NCI-H345 (cell line): ENCODE measurements around the gene MAOB.
"Not testable (repeated sequence)": the region's sequence is repeated elsewhere in the genome, so short reads cannot be mapped to it uniquely, and the experiment has no call there.

ENCODE experiments used
- DNase-seq: peaks from one replicate; lab custom pipeline; 2025; lab: John Stamatoyannopoulos, UW

Gene MAOB

DNA sequence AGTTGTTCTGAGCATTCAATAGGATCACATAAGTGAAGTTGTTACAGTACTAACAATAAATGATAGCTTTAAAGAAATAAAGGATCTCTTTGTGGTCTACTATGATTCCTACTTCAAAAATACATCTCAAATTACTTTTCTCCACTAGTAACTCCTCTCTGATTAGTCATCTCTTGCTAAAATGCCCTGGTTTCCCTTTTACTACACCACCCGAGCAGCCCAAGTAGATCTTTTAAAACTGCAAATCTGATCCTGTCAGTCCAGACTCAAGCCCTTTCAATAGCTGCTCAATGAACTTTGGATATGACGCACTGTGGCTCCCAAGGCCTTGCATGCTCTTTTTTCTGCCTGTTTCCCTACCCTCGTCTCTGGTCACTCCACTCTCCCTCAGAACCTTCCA, 128.6 kb downstream of the MAOB start:
- DNase-seq, result no peak

DNA sequence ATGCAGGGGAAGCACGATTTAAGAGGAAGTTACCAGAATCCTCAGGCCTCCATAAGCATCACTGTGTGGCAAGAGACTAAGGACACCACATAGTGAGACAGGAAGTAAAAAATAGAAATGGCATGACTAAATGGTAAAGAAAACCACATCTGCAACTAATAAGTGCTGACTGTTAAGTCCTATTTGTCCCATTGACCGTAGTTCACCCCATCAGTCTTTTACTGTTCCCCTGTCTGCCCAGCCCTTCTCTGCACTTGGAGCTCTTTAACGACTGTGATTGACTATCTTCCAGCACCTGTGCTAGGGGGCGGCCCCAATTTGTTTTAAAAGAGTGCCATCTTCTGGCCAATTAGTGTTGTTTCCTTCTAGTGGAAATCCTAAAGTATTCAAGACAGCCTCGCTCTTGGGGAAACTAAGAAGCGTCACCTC, 132.0 kb downstream of the MAOB start:
- DNase-seq, result peak; percentile 57

DNA sequence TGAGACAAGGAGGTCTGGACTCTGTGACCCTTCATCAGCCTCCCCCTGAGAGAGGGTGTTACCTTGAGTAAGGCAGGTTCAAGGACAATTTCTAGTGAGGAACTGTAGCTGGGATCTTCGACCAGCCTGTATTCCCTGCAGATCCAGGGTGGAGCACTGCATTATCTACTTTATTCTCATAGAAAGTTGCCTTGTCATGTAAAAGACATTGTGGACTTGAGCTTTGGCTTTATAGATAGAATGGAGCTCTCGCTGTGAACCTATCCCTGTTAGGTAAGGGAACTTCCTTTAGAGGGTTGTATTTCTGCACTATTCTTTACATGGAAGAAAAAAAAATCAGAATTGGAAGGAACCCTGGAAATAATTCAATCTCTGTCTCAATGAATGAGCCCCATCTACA, 134.8 kb downstream of the MAOB start:
- no peak for DNase-seq

DNA sequence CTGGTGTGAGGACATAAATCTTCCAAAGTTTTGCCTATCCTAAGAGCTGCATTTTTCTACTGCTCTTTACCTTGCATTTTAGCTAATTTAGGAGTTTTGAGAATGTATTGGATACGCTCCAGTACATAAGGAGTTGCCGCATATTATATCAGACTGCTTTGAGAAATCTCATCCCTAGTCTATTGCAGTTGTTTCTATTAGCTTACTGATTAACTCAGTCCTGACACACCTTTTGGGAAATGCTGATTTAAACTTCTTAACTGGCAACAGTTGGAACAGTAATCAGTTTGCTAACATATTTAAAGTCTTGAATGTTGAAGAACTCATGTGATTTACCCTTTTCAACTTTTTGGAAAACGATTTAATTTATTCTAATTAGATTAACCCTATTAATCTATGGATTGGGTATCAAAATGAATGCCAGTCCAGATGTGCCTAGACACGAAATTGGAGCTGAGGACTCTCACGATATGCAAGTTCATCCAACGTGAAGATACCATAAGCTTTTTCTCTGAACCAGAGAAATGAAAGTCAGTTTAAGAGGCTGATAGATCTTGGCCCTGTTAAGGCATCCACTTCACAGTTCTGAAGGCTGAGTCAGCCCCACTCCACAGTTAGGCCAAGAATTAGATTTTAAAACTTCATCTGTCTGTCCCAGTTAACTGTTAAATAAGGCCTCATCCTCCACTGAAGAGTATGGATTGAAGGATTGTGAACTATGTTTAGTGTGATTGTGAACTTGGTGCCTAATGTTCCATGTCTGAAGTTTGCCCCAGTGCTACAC, 136.1 kb downstream of the MAOB start:
- DNase-seq, result no peak

DNA sequence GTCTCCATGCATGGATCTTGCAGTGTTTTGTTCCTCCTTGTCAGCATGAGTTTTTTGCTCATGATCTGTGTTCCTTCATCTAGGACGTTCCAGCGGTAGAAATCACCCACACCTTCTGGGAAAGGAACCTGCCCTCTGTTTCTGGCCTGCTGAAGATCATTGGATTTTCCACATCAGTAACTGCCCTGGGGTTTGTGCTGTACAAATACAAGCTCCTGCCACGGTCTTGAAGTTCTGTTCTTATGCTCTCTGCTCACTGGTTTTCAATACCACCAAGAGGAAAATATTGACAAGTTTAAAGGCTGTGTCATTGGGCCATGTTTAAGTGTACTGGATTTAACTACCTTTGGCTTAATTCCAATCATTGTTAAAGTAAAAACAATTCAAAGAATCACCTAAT, 138.0 kb downstream of the MAOB start:
- no peak for DNase-seq

DNA sequence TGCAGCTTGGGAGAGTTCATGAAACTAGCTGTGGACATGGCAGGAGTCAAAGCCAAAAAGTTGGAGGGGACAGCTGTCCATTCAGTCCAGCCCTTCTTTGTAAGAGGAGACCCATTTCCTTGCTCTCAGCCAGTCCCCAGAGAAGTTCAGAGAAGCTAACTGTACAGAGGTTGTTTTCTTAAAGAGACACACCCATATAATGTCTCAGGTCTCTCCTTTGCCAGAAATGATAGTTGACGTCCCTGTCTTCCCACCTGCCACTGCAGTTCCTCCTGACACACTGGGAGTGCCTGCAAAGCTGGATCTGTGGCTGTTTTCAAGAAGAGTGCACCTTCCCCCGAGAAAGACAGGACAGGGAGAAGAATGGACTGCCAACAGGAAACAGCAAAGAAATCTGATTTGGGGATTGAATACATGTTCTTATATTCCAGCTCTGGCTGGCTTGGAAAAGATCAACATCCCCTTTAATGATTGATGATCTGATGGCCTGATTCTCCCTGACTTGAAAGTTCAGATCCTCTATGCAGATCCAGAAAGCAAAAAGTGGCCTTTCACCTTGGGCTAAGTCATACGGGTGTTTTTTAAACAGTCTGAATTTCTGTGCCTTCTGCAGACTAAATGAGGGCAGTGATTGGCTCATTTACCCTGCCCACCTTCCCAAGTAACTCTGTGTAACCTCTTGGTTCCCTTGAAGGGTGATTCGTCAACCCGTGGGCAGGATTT, 139.0 kb downstream of the MAOB start:
- DNase-seq, result no peak

DNA sequence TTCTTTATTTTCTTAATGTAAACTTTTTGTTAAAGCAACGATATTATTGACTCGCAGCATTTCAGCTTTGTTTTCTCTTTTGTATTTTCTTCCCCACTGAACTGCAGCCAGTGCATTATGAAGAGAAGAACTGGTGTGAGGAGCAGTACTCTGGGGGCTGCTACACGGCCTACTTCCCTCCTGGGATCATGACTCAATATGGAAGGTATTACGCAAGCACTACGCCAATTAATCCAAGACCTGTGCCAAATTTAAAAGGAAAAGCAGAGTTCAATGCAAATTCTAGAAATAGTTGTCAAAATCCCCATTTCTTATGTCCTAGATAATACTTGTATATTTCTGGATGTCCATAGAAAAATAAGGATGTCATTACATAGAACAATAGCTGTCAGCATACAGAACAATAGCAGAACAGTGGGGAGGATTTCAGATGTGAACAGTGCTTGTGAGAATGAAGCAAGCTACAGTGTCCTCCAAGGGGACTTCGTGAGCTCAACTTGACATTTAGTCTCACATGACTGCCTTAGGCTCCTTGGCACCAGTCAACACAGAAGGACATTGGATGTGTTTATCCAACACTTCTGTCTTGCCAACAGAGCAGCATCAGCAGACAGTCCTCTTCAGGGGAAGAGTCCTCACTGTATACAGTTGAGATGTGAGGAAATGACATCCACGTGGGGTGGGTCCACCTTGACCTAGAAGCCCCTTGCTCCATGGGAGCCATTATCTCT, 140.2 kb downstream of the MAOB start:
- DNase-seq, result no peak

DNA sequence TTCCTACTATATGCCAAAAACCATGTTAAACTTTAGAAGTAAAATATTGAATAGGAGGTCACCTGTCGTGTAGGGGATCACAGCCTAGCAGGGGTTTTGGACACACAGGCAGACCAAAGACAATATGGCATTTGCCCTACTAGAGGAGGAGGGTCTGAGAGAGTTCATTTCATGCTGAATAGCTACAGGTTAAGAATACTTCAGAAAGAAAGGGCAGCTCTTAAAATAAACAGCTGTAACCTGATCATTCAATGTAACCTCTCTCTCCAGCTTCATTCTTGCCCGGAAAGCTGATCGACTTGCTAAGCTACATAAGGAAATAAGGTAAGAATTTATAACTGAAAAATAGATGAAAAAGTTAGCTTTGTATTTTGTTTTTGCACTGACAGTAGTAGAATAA, 146.3 kb downstream of the MAOB start:
- DNase-seq, result no peak

DNA sequence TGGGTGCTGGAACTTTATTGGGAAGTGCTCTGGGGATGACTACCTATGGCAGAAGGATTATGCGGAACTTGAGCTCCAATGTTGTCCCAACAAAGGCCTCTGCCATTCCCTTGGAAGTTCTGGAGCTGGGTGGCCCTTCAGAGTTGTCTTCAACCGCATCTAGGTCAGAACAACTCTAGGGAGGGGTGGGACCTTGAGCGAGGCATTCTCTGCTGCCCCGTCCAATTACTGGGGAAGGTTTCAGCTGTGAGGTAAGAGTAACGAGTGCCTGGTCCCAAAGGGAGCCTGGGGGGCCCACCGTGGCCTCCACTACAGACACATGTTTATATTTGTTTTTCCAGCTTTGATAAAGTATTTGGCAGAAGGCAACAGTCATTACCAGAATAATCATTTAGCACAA, 146.7 kb downstream of the MAOB start:
- DNase-seq, result no peak

DNA sequence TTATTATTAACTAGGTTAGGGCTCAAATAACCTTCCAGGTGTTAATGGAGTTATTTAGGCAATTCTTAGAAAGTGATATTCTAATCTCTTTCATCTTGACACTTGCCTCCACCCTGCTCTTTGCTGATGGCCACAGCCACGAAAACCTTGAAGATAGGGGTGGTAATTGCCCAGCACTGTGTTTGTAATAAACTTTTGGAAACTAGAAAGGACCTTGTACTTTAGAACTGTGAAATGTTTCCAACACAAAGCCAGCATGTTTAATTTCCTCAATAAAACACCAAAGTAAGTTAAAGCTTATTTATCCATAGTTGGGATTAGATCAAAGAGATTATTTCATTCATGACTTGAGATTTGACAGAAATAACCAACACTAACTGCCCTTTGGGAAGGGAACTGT, 147.8 kb downstream of the MAOB start:
- DNase-seq, result no peak

DNA sequence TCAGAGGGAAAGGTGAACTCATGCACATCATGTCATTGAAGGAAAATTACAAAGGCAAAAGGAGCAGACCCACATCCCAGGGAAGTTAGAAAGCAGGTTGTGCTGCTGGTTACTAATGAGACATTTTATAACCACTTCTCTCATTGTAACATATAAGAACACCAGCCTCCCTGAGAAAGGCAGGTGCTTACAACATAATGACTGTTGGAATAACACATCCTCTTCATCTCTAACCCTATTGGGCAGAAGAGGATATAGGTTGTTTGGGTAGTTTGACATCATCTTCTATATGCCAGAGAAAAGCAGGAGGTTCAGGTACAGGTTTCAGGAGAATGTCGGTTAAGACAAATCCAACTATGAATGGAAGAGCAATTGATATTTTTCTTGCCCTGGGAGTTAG, 148.6 kb downstream of the MAOB start:
- no peak for DNase-seq

DNA sequence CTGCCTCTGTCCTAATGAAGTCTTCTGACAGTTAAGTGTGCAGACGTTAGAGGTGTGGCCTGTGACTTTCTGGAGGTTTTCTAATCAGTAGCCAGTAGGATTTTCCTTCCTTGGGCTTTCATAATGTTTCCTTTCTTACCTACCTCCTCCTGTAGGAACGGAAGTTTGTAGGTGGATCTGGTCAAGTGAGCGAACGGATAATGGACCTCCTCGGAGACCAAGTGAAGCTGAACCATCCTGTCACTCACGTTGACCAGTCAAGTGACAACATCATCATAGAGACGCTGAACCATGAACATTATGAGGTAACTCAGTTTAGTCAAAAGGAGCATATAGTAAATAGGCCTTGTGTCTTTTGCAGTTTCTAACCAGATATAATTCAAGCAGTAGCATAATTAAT, 151.2 kb downstream of the MAOB start:
- DNase-seq, result no peak

DNA sequence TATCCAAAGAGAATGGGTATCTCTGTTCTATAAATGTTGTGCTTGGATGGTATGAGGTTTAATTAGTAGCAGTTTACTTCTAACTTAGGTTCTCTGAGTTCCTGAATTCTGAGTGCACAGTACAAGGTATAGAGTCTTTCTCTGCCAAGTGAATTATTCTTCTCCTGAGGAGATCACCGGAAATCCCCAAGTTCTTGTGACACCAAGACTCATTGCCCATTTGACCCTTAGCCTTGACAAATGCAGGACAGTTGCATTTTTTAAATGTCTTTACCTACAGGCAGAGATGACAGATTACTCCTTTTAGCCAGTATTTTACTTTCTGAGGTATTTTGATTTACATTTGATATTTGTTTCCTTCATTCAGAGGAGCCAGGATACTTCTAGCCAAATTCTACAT, 153.3 kb downstream of the MAOB start:
- no peak for DNase-seq

DNA sequence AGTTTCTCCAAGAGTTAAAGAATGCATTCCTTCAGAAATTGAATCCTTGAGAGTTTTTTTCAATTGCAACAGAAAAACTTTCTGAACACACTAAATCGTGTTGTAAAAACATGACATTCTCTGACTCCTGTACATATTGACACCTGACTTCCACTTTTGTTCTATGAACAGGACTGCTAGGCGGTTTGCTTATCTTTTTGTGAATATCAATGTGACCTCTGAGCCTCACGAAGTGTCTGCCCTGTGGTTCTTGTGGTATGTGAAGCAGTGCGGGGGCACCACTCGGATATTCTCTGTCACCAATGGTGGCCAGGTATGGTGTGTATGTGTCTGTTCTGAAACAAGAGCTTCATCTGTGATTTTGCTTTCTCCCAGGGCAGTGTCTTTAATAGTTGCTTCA, 154.2 kb downstream of the MAOB start:
- DNase-seq, result no peak

DNA sequence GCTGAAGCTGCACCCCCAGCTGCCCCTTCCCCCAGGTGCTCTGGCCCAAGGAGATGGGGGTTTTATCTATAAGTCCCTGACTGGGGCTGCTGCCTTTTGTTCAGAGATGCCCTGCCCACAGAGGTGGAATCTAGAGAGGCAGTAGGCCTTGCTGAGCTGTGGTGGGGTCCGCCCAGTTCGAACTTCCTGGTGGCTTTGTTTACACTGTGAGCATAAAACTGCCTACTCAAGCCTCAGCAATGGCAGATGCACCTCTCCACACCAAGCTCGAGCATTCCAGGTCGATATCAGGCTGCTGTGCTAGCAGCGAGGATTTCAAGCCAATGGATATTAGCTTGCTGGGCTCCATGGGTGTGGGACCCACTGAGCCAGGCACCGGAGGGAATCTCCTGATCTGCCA, 155.0 kb downstream of the MAOB start:
- DNase-seq, result not testable (repeated sequence)

DNA sequence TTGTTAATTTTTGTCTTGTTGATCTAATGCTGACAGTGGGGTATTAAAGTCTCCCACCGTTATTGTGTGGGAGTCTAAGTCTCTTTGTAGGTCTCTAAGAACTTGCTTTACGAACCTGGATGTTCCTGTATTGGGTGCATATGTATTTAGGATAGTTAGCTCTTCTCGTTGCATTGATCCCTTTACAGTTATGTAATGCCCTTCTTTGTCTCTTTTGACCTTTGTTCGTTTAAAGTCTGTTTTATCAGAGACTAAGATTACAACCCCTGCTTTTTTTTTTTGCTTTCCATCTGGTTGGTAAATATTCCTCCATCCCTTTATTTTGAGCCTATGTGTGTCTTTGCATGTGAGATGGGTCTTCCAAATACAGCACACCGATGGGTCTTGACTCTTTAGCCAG, 157.0 kb downstream of the MAOB start:
- not testable (repeated sequence) for DNase-seq

DNA sequence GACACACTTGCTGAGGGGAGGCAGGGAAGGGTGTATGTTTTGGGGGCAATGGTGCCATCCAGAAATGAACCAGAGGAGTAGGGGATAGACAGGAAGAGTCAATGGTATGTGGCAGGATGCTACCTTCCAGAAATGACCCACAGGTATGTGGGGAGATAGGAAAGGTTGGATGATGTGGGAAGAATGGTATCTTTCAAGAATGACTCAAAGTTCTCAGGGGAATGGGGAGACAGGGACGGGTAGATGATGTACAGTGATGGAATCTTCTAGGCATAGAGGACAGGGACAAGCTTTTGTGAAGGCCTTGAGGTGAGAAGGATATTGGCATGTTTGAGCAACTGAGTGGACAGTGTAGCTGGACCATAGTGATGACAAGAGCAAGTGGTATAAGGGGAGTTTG, 161.3 kb downstream of the MAOB start:
- DNase-seq, result no peak

DNA sequence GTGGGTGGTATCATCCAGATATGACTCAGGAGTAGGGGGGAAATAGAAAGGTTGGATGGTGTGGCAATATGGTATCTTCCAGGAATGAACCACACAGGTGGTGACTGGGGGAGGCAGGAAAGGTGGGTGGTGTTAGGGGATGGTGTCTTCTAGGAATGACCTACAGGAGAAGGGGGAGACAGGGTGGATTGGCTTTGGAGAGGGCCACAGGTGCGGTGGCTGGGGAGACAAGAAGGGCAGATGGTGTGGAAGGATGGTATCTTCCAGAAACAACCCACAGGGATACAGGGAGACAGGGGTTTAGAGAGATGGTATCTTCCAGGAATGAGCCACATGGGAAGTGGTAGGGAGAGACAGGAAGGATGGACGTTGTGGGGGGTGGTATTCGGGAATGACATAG, 162.2 kb downstream of the MAOB start:
- DNase-seq, result no peak

DNA sequence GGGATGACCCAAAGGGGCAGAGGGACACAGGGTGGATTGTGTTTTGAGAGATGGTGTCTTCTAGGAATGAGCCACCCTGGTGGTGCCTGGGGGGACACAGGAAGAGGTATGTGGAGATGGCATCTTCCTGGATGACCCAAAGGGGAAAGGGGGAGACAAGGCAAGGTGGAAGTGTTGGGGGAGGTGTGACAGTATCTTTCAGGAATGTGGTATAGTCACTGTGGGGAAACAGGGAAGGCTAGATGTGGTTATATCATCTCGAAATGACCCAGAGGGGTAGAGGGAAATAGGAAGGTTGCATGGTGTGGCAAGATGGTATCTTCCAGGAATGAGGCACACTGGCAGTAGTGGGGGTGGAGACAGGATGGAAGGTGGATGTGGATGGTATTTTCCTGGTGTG, 163.3 kb downstream of the MAOB start:
- DNase-seq, result no peak

DNA sequence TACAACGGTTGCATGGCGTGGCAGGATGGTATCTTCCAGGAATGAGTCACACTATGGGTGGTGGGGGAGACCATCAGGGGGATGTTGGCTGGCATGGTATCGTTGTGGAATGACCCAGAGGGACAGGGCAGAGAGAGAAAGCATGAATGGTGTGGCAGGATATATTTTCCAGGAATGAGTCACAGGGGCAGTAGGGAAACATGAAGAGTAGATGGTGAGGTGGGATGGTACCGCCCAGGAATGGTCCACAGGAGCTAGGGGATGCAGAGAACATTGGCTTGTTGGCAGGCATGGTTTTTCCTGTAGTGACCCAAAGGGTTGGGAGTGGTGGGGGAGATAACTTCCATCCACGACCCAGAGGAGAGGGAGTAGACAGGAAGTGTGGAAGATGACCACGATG, 163.7 kb downstream of the MAOB start:
- DNase-seq, result no peak

DNA sequence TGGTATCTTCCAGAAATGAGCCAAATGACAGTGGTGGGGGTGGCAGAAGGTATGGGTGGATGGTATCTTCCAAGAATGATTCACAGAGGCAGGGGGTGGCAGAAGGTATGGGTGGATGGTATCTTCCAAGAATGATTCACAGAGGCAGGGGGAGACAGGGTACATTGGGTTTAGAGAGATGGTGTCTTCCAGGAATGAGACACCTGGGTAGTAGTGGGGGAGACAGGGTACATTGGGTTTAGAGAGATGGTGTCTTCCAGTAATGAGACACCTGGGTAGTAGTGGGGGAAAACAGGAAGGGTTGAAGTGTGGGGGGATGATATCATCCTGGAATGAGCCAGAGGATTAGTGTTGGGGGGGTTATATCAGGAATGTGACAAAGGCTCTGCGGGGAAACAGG, 164.2 kb downstream of the MAOB start:
- DNase-seq, result no peak

DNA sequence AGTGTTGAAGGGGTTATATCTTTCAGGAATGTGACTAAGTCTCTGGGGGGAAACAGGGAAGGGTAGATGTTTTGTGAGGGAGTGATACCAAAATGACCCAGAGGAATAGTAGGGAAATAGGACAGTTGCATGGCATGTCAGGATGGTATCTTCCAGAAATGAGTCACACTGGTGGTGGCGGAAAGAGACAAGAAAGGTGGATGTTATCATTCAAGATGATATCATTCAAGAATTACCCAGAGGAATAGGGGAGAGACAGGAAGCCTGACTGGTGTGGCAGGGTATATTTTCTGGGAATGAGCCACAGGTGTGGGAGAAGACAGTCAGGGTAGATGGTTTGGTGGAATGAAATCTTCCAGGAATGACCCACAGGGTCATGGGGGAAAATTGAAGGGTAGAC, 165.1 kb downstream of the MAOB start:
- DNase-seq, result no peak

DNA sequence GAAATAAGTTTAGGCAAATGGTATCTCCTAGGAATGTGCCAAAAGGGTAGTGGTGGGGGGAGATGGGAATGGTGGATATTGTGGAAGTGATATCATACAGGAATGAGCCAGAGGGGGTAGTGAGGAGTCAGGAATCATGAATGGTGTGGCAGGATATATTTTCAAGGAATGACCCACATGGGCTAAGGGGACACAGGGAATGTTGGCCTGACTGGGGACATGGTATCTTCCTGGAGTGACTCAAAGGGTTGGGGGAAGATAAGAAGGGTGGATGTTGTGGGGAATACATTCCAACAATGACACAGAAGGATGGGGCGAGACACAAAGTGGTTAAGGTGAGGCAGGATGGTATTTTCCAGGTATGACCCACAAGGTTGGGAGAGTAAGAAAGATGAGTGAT, 165.6 kb downstream of the MAOB start:
- DNase-seq, result no peak
